Neural progenitor cell (in vitro differentiated cells): ENCODE results near the gene TRIM40. TPM values are rescaled to one million over a fixed set of nuclear protein-coding genes. Genes with fewer than 3 reads are reported as not detected.

ENCODE experiments used
- DNase-seq: peaks from one replicate; pipeline ENCODE4 v3.0.0-alpha.2; 2016; ENCODE audit warnings: low spot score
- H2AFZ ChIP-seq: fragments of 200-600 bp; sonication (generic); replicated peaks from 2 replicates; pipeline ENCODE4 v1.6.1; 2016; ENCODE audit warnings: antibody characterized with exemption
- H3F3A ChIP-seq: fragments of 200-600 bp; sonication (generic); 2 replicates; pipeline ENCODE4 v1.6.1; 2016; ENCODE audit warnings: antibody characterized with exemption, low read depth
- H3K27ac ChIP-seq: fragments of 200-600 bp; sonication (generic); 2 replicates; pipeline ENCODE4 v1.5.1; 2016; ENCODE audit warnings: mild to moderate bottlenecking
- H3K27me3 ChIP-seq: fragments of 200-600 bp; sonication (generic); 2 replicates; pipeline ENCODE4 v1.6.1; 2016; ENCODE audit warnings: mild to moderate bottlenecking, moderate library complexity
- H3K36me3 ChIP-seq: fragments of 200-600 bp; sonication (generic); 2 replicates; pipeline ENCODE4 v1.5.1; 2016
- H3K4me1 ChIP-seq: fragments of 200-600 bp; sonication (generic); 2 replicates; pipeline ENCODE4 v1.6.1; 2016; ENCODE audit warnings: mixed run types
- H3K4me2 ChIP-seq: fragments of 200-600 bp; sonication (generic); 2 replicates; pipeline ENCODE4 v1.6.1; 2016
- H3K4me3 ChIP-seq: fragments of 200-600 bp; sonication (generic); 2 replicates; pipeline ENCODE4 v1.5.1; 2016
- H3K79me2 ChIP-seq: fragments of 200-600 bp; sonication (generic); 2 replicates; pipeline ENCODE4 v1.6.1; 2016; ENCODE audit warnings: low read depth
- H3K9ac ChIP-seq: fragments of 200-600 bp; sonication (generic); 2 replicates; pipeline ENCODE4 v1.6.1; 2016
- H3K9me3 ChIP-seq: fragments of 200-600 bp; sonication (generic); 2 replicates; pipeline ENCODE4 v1.5.1; 2016; ENCODE audit warnings: low read depth
- H4K20me1 ChIP-seq: fragments of 200-600 bp; sonication (generic); 2 replicates; pipeline ENCODE4 v1.6.1; 2016; ENCODE audit warnings: low read depth
- H3K27ac Mint-ChIP-seq: 3 replicates; pipeline ENCODE4 v1.8.0; 2021; ENCODE audit warnings: mixed read lengths
- H3K27me3 Mint-ChIP-seq: 2 replicates; pipeline ENCODE4 v1.8.0; 2022; ENCODE audit warnings: low read depth, mild to moderate bottlenecking, inconsistent platforms, moderate library complexity, mixed read lengths; ENCODE audit not compliant: insufficient read depth
- H3K36me3 Mint-ChIP-seq: 3 replicates; pipeline ENCODE4 v1.8.0; 2021; ENCODE audit warnings: mixed read lengths
- H3K4me1 Mint-ChIP-seq: 3 replicates; pipeline ENCODE4 v1.8.0; 2021; ENCODE audit warnings: mixed read lengths
- H3K4me3 Mint-ChIP-seq: 3 replicates; pipeline ENCODE4 v1.8.0; 2021; ENCODE audit warnings: mild to moderate bottlenecking, moderate library complexity, mixed read lengths
- H3K9me3 Mint-ChIP-seq: 3 replicates; pipeline ENCODE4 v1.8.0; 2020; ENCODE audit warnings: mixed read lengths
- CTCF ChIP-seq: fragments of 200-600 bp; sonication (generic); IDR thresholded peaks from 2 replicates; pipeline ENCODE4 v1.5.1; 2017; ENCODE audit warnings: antibody characterized with exemption, mild to moderate bottlenecking
- EZH2 ChIP-seq: fragments of 200-600 bp; sonication (generic); IDR thresholded peaks from 2 replicates; pipeline ENCODE4 v1.6.1; 2017; ENCODE audit warnings: antibody characterized with exemption, mild to moderate bottlenecking, moderate library complexity
- EZH2phosphoT487 ChIP-seq: fragments of 200-600 bp; sonication (generic); IDR thresholded peaks from 2 replicates; pipeline ENCODE4 v1.6.1; 2017; ENCODE audit warnings: antibody characterized with exemption
- total RNA-seq: library from RNA; depleted of rRNA; stranded (reverse); fragments of >200 nt; gene quantifications from 2 replicates; pipeline ENCODE4 v1.2.3, GENCODE V29; 2015; ENCODE audit warnings: low replicate concordance

Gene TRIM40
- total RNA-seq, 1 donor from 2014 or later, result not detected

DNA sequence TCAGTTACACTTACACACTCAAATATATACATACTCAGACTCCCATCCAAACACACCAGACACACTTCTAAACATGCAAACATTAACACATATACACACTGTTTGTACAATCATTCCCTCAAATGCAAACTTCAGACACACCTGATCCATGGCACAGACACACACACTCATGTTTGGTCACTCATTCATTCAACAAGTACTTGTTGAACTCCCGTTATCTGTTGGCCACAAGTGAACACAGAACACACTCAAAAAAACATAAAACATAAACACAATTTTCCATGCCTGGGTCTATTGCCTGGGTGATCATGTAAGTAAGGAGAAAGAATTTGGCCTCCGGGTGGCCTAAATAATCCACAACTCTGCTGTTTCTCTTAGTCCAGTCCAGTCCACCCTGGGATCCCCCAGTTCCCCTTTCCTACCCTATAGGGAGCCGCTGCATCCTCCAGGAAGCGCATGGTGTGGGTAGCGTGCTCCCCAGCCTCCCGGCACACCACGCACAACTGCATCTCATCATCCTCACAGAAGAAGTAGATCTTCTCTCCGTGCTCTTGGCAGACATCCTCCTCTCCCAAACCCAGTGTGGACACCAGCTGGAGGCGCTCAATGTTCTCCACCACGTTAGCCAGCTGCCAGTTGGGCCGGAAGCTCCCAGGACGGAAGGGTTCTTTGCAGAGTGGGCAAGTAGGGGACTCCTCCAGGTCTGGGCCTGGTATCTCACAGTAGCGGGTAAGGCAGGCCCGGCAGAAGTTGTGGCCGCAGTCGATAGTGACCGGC is 24.3 kb downstream of the TRIM40 start:
- no peaks in the 10 kb centered on the region for H3K4me1 Mint-ChIP-seq
- no peaks in the 10 kb centered on the region for H3F3A ChIP-seq
- H3K79me2 ChIP-seq, result no peaks in the 10 kb centered on the region
- peaks cover 22% of the 10 kb centered on the region for H3K27me3 ChIP-seq
- TF ChIP-seq EZH2phosphoT487 (no peak), CTCF (no peak), EZH2 (no peak)
- H3K4me3 Mint-ChIP-seq, result no peak overlapping the region
- H3K27ac ChIP-seq, result no peak overlapping the region
- H4K20me1 ChIP-seq, result no peaks in the 10 kb centered on the region
- H3K36me3 ChIP-seq, result no peaks in the 10 kb centered on the region
- no peaks in the 10 kb centered on the region for H3K9me3 ChIP-seq
- no peak overlapping the region for H3K27ac Mint-ChIP-seq
- H3K9me3 Mint-ChIP-seq, result no peaks in the 10 kb centered on the region
- peaks cover 13% of the 10 kb centered on the region for H3K27me3 Mint-ChIP-seq
- H3K9ac ChIP-seq, result no peak overlapping the region
- H3K4me1 ChIP-seq, result no peaks in the 10 kb centered on the region
- no peak for DNase-seq
- H3K4me2 ChIP-seq, result no peak overlapping the region
- H2AFZ ChIP-seq, result no peak overlapping the region
- no peak overlapping the region for H3K4me3 ChIP-seq
- no peaks in the 10 kb centered on the region for H3K36me3 Mint-ChIP-seq

GRCh38 chr6:30160785-30161531 is 25.0 kb downstream of the TRIM40 start, which contains the start of gene TRIM10:
Gene TRIM10, minus strand, starts transcription at chr6:30161211. Its CDS starts 353 bp downstream, at chr6:30160858.
- H3K9me3 ChIP-seq, result no peaks in the 10 kb centered on the region
- H3K4me2 ChIP-seq, result no peak within 1 kb of the TSS
- no peak within 1 kb of the TSS for H3K4me3 Mint-ChIP-seq
- no peak within 1 kb of the TSS for H3K9ac ChIP-seq
- no peaks in the 10 kb centered on the region for H3K4me1 ChIP-seq
- H3K4me1 Mint-ChIP-seq, result no peaks in the 10 kb centered on the region
- H3K36me3 Mint-ChIP-seq, result no peaks in the 10 kb centered on the region
- no peak within 1 kb of the TSS for H2AFZ ChIP-seq
- no peaks in the 10 kb centered on the region for H3F3A ChIP-seq
- no peak for DNase-seq
- H3K27ac Mint-ChIP-seq, result no peak within 1 kb of the TSS
- no peak for TF ChIP-seq EZH2phosphoT487
- TF ChIP-seq CTCF, result no peak
- TF ChIP-seq EZH2, result no peak
- no peaks in the 10 kb centered on the region for H3K9me3 Mint-ChIP-seq
- peaks cover 13% of the 10 kb centered on the region for H3K27me3 Mint-ChIP-seq
- H3K4me3 ChIP-seq, result no peak within 1 kb of the TSS
- H3K27ac ChIP-seq, result no peak within 1 kb of the TSS
- H4K20me1 ChIP-seq, result no peaks in the 10 kb centered on the region
- no peaks in the 10 kb centered on the region for H3K79me2 ChIP-seq
- no peaks in the 10 kb centered on the region for H3K36me3 ChIP-seq
- peaks cover 23% of the 10 kb centered on the region for H3K27me3 ChIP-seq

DNA sequence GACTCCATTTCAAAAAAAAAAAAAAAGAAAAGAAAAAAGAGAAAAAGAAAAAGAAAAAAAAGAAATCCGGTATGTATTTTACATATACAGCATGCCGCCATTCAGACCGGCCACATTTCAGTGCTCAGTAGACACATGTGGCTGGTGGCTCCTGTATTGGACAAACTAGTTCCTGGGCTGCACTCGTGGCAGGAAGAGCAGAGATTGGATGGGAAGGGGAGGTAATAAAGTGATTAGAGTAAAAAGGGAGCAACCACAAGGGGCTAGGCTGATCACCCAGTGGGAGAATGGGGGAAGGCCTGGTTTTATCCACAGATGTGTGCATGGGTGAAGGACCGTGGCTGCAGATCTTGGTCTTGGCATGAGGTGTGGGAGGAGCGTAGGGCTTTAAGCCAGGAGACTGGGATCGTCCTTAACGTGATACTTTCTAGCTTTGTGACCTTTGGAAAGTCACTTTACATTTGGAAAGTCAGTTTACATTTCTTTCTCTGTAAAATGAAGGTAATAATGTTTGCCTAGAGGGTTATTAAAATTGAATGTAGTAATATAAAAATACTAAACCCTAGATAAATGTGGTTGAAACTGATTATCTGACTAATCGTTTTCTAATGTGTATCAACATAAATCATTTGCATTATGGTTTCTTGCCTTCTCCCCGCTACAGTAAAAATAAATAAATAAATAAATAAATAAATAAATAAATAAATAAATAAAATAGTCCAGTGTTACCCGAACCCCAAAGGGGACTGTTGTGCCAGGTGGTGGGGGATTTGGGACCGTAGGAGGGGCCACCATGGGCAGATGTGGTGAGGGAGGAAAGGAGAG is 26.5 kb downstream of the TRIM40 start:
- Histone ChIP-seq H3K9me3 (no peaks in the 10 kb centered on the region), H3K27ac (no peak overlapping the region), H2AFZ (no peak overlapping the region), H3K4me1 (no peaks in the 10 kb centered on the region), H3K4me3 (no peak overlapping the region), H3K36me3 (no peaks in the 10 kb centered on the region), H3F3A (no peaks in the 10 kb centered on the region), H3K79me2 (no peaks in the 10 kb centered on the region), H3K27me3 (peaks cover 36% of the 10 kb centered on the region), H3K4me2 (no peak overlapping the region), H4K20me1 (no peaks in the 10 kb centered on the region), H3K9ac (no peak overlapping the region)
- H3K27ac Mint-ChIP-seq, result no peak overlapping the region
- no peaks in the 10 kb centered on the region for H3K9me3 Mint-ChIP-seq
- TF ChIP-seq EZH2phosphoT487 (no peak), EZH2 (no peak), CTCF (no peak)
- peaks cover 13% of the 10 kb centered on the region for H3K27me3 Mint-ChIP-seq
- H3K36me3 Mint-ChIP-seq, result no peaks in the 10 kb centered on the region
- H3K4me1 Mint-ChIP-seq, result no peaks in the 10 kb centered on the region
- DNase-seq, result no peak
- peak overlapping the region; percentile 1 for H3K4me3 Mint-ChIP-seq
